Right atrium auricular region (tissue), 2 donors: ENCODE data around the gene CDH24. TPM values are rescaled to one million over a fixed set of nuclear protein-coding genes. Genes with fewer than 3 reads are reported as not detected.

Experiments used
- DNase-seq: peaks from one replicate; pipeline ENCODE4 v3.0.0-alpha.2; 2019; ENCODE audit warnings: low spot score
- H3K27ac ChIP-seq, 2 donors: fragments of 200-600 bp; sonication (generic); 1 replicate in 1 of 2; 2 replicates in 1 of 2; pipeline ENCODE4 v1.5.1; 2016 to 2019
- H3K27me3 ChIP-seq, 2 donors: fragments of 200-600 bp; sonication (generic); one replicate each; pipeline versions ENCODE4 v1.5.1 to v1.6.0; 2017 to 2019
- H3K36me3 ChIP-seq: fragments of 200-600 bp; sonication (generic); one replicate; pipeline ENCODE4 v1.5.1; 2016
- H3K4me1 ChIP-seq, 2 donors: fragments of 200-600 bp; sonication (generic); one replicate each; pipeline versions ENCODE4 v1.5.1 to v1.6.0; 2017 to 2019
- H3K4me3 ChIP-seq, 2 donors: fragments of 200-600 bp; sonication (generic); 1 replicate in 1 of 2; 2 replicates in 1 of 2; pipeline ENCODE4 v1.5.1; 2017 to 2019; ENCODE audit warnings: mild to moderate bottlenecking in 1 of 2, moderate library complexity in 1 of 2
- H3K9me3 ChIP-seq, 2 donors: fragments of 200-600 bp; sonication (generic); one replicate each; pipeline ENCODE4 v1.5.1; 2019
- total RNA-seq, 2 donors: library from RNA; depleted of rRNA; stranded (reverse); fragments of >200 nt; gene quantifications; one replicate each; pipeline ENCODE4 v1.1.0, GENCODE V29; 2016
- TF ChIP-seq, protein P1 (sequence below), 2 donors: fragments of 200-600 bp; sonication (generic); IDR thresholded peaks; one replicate each; pipeline ENCODE4 v1.5.1; 2019; ENCODE audit warnings: antibody characterized with exemption in 2 of 2

Gene CDH24
- total RNA-seq, 2 donors from 2014 or later, result 1.3 to 1.4 TPM

GRCh38 chr14:23024612-23025075 lies 32.7 kb downstream of the CDH24 start:
- DNase-seq, result no peak
- no peaks in the 10 kb centered on the region for H3K27me3 ChIP-seq
- no peak overlapping the region for H3K27ac ChIP-seq
- no peak overlapping the region for H3K4me3 ChIP-seq
- H3K36me3 ChIP-seq, result peaks cover 13% of the 10 kb centered on the region
- TF ChIP-seq, protein P1, sequence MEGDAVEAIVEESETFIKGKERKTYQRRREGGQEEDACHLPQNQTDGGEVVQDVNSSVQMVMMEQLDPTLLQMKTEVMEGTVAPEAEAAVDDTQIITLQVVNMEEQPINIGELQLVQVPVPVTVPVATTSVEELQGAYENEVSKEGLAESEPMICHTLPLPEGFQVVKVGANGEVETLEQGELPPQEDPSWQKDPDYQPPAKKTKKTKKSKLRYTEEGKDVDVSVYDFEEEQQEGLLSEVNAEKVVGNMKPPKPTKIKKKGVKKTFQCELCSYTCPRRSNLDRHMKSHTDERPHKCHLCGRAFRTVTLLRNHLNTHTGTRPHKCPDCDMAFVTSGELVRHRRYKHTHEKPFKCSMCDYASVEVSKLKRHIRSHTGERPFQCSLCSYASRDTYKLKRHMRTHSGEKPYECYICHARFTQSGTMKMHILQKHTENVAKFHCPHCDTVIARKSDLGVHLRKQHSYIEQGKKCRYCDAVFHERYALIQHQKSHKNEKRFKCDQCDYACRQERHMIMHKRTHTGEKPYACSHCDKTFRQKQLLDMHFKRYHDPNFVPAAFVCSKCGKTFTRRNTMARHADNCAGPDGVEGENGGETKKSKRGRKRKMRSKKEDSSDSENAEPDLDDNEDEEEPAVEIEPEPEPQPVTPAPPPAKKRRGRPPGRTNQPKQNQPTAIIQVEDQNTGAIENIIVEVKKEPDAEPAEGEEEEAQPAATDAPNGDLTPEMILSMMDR (IDR thresholded peaks at IDR 0.05), result no peak
- no peaks in the 10 kb centered on the region for H3K9me3 ChIP-seq
- no peaks in the 10 kb centered on the region for H3K4me1 ChIP-seq

DNA sequence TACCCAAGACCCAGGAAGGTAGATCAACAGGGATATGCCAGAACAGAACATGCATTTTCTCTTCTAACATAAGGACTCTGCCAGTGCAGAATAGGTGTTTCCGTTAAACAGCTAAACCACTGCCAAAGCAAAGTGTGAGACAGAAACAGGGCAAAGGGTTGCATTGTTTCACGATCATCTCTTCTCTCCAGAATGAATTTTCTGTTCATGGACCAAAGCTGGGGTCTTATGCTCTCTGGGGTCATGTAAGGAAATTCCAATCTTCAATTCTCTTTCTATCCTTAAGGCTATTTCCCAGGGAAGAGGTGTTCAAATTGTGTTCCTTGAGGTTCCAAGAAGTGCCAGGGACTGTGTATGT lies 33.5 kb downstream of the CDH24 start:
- DNase-seq, result no peak
- H3K4me3 ChIP-seq, result no peak overlapping the region
- H3K4me1 ChIP-seq, result no peaks in the 10 kb centered on the region
- H3K9me3 ChIP-seq, result no peaks in the 10 kb centered on the region
- H3K27ac ChIP-seq, result no peak overlapping the region
- H3K27me3 ChIP-seq, result no peaks in the 10 kb centered on the region
- TF ChIP-seq, protein P1 (IDR thresholded peaks at IDR 0.05), result no peak
- H3K36me3 ChIP-seq, result peaks cover 13% of the 10 kb centered on the region

- Histone ChIP-seq H3K27ac (no peak overlapping the region), H3K4me1 (no peaks in the 10 kb centered on the region), H3K27me3 (no peaks in the 10 kb centered on the region), H3K9me3 (no peaks in the 10 kb centered on the region), H3K4me3 (no peak overlapping the region), H3K36me3 (peaks cover 13% of the 10 kb centered on the region)
- DNase-seq, result no peak
- TF ChIP-seq, protein P1 (IDR thresholded peaks at IDR 0.05), result no peak
Observed at GRCh38 chr14:23023022-23023794, 34.1 kb downstream of the CDH24 start.

GRCh38 chr14:23021889-23022442 lies 35.4 kb downstream of the CDH24 start:
- DNase-seq, result no peak

DNA sequence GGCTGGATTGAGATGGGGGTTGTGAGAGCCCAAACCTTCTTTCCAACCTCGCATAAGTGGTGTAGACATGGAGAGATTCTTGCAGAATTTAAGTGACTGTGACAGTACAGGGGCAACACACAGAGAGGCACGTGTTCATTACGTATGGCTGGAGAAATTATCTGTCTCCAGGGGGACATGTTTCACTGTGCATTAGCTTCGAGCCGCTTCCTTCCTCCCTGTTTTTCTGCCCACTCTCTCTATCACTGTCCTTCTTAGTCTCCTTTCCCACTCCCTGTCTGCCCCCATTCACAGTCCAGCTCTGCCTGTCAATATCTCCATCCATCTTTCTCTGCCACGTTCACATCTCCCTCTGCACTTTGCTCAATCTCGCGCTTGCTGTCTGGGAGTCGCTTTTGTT lies 35.9 kb downstream of the CDH24 start:
- H3K4me3 ChIP-seq, result no peak overlapping the region
- DNase-seq, result no peak
- no peaks in the 10 kb centered on the region for H3K27me3 ChIP-seq
- TF ChIP-seq, protein P1 (IDR thresholded peaks at IDR 0.05), result no peak
- H3K4me1 ChIP-seq, result no peaks in the 10 kb centered on the region
- H3K9me3 ChIP-seq, result no peaks in the 10 kb centered on the region
- no peak overlapping the region for H3K27ac ChIP-seq
- H3K36me3 ChIP-seq, result peaks cover 13% of the 10 kb centered on the region

More at GRCh38 chr14:23021889-23022442, 35.4 kb downstream of the CDH24 start:
- no peak overlapping the region for H3K27ac ChIP-seq
- H3K36me3 ChIP-seq, result peaks cover 13% of the 10 kb centered on the region
- H3K4me3 ChIP-seq, result no peak overlapping the region
- no peaks in the 10 kb centered on the region for H3K4me1 ChIP-seq
- no peaks in the 10 kb centered on the region for H3K27me3 ChIP-seq
- no peaks in the 10 kb centered on the region for H3K9me3 ChIP-seq
- TF ChIP-seq, protein P1 (IDR thresholded peaks at IDR 0.05), result no peak
